Measurements from ENCODE around the gene SLC25A21.

The SLC25A21 gene

GRCh38 chr14:36721877-36722276 lies 450.5 kb downstream of the SLC25A21 start:
- Histone ChIP-seq H3K27ac (ENCODE audit: insufficient read depth, low read length, poor library complexity, severe bottlenecking) (no peak overlapping the region), H3K27me3 (replicated peaks; ENCODE audit: control insufficient read depth, insufficient read depth, low read length, poor library complexity, severe bottlenecking) (no peaks in the 10 kb centered on the region), H3K4me3 (ENCODE audit: insufficient read depth, low read depth, low read length, poor library complexity, severe bottlenecking) (no peak overlapping the region), H3K4me1 (ENCODE audit: control insufficient read depth, insufficient read depth, low read length, poor library complexity, severe bottlenecking) (no peaks in the 10 kb centered on the region), H3K9me3 (ENCODE audit: control insufficient read depth, low read length) (no peaks in the 10 kb centered on the region), H3K36me3 (ENCODE audit: control insufficient read depth, insufficient read depth, low read length) (no peaks in the 10 kb centered on the region)
- no peak for DNase-seq

- Histone ChIP-seq H3K27ac (ENCODE audit: insufficient read depth, low read length, poor library complexity, severe bottlenecking) (no peak overlapping the region), H3K4me3 (ENCODE audit: insufficient read depth, low read depth, low read length, poor library complexity, severe bottlenecking) (no peak overlapping the region), H3K4me1 (ENCODE audit: control insufficient read depth, insufficient read depth, low read length, poor library complexity, severe bottlenecking) (no peaks in the 10 kb centered on the region), H3K27me3 (replicated peaks; ENCODE audit: control insufficient read depth, insufficient read depth, low read length, poor library complexity, severe bottlenecking) (no peaks in the 10 kb centered on the region), H3K9me3 (ENCODE audit: control insufficient read depth, low read length) (no peaks in the 10 kb centered on the region), H3K36me3 (ENCODE audit: control insufficient read depth, insufficient read depth, low read length) (no peaks in the 10 kb centered on the region)
- no peak for DNase-seq
Observed at GRCh38 chr14:36720657-36721056, 451.7 kb downstream of the SLC25A21 start.

- H3K27ac ChIP-seq (ENCODE audit: insufficient read depth, low read length, poor library complexity, severe bottlenecking), result no peak overlapping the region
- H3K9me3 ChIP-seq (ENCODE audit: control insufficient read depth, low read length), result no peaks in the 10 kb centered on the region
- no peaks in the 10 kb centered on the region for H3K4me1 ChIP-seq (ENCODE audit: control insufficient read depth, insufficient read depth, low read length, poor library complexity, severe bottlenecking)
- no peak for DNase-seq
- no peak overlapping the region for H3K4me3 ChIP-seq (ENCODE audit: insufficient read depth, low read depth, low read length, poor library complexity, severe bottlenecking)
- no peaks in the 10 kb centered on the region for H3K27me3 ChIP-seq (replicated peaks; ENCODE audit: control insufficient read depth, insufficient read depth, low read length, poor library complexity, severe bottlenecking)
- no peaks in the 10 kb centered on the region for H3K36me3 ChIP-seq (ENCODE audit: control insufficient read depth, insufficient read depth, low read length)
Observed at GRCh38 chr14:36719823-36720222, 452.6 kb downstream of the SLC25A21 start.

- no peaks in the 10 kb centered on the region for H3K4me1 ChIP-seq (ENCODE audit: control insufficient read depth, insufficient read depth, low read length, poor library complexity, severe bottlenecking)
- no peaks in the 10 kb centered on the region for H3K9me3 ChIP-seq (ENCODE audit: control insufficient read depth, low read length)
- H3K36me3 ChIP-seq (ENCODE audit: control insufficient read depth, insufficient read depth, low read length), result no peaks in the 10 kb centered on the region
- no peak for DNase-seq
- no peak overlapping the region for H3K27ac ChIP-seq (ENCODE audit: insufficient read depth, low read length, poor library complexity, severe bottlenecking)
- no peaks in the 10 kb centered on the region for H3K27me3 ChIP-seq (replicated peaks; ENCODE audit: control insufficient read depth, insufficient read depth, low read length, poor library complexity, severe bottlenecking)
- H3K4me3 ChIP-seq (ENCODE audit: insufficient read depth, low read depth, low read length, poor library complexity, severe bottlenecking), result no peak overlapping the region
Observed at GRCh38 chr14:36718216-36718615, 454.2 kb downstream of the SLC25A21 start.

- no peaks in the 10 kb centered on the region for H3K36me3 ChIP-seq (ENCODE audit: control insufficient read depth, insufficient read depth, low read length)
- no peaks in the 10 kb centered on the region for H3K27me3 ChIP-seq (replicated peaks; ENCODE audit: control insufficient read depth, insufficient read depth, low read length, poor library complexity, severe bottlenecking)
- no peak overlapping the region for H3K27ac ChIP-seq (ENCODE audit: insufficient read depth, low read length, poor library complexity, severe bottlenecking)
- no peak for DNase-seq
- H3K4me1 ChIP-seq (ENCODE audit: control insufficient read depth, insufficient read depth, low read length, poor library complexity, severe bottlenecking), result no peaks in the 10 kb centered on the region
- H3K4me3 ChIP-seq (ENCODE audit: insufficient read depth, low read depth, low read length, poor library complexity, severe bottlenecking), result no peak overlapping the region
- no peaks in the 10 kb centered on the region for H3K9me3 ChIP-seq (ENCODE audit: control insufficient read depth, low read length)
Observed at GRCh38 chr14:36717363-36717762, 455.0 kb downstream of the SLC25A21 start.

- Histone ChIP-seq H3K4me3 (ENCODE audit: insufficient read depth, low read depth, low read length, poor library complexity, severe bottlenecking) (no peak overlapping the region), H3K36me3 (ENCODE audit: control insufficient read depth, insufficient read depth, low read length) (no peaks in the 10 kb centered on the region), H3K9me3 (ENCODE audit: control insufficient read depth, low read length) (no peaks in the 10 kb centered on the region), H3K27me3 (replicated peaks; ENCODE audit: control insufficient read depth, insufficient read depth, low read length, poor library complexity, severe bottlenecking) (no peaks in the 10 kb centered on the region), H3K27ac (ENCODE audit: insufficient read depth, low read length, poor library complexity, severe bottlenecking) (no peak overlapping the region), H3K4me1 (ENCODE audit: control insufficient read depth, insufficient read depth, low read length, poor library complexity, severe bottlenecking) (no peaks in the 10 kb centered on the region)
- no peak for DNase-seq
Observed at GRCh38 chr14:36716614-36717184, 455.7 kb downstream of the SLC25A21 start.

GRCh38 chr14:36713960-36714703 lies 458.3 kb downstream of the SLC25A21 start:
- no peaks in the 10 kb centered on the region for H3K27me3 ChIP-seq (replicated peaks; ENCODE audit: control insufficient read depth, insufficient read depth, low read length, poor library complexity, severe bottlenecking)
- no peaks in the 10 kb centered on the region for H3K9me3 ChIP-seq (ENCODE audit: control insufficient read depth, low read length)
- no peak overlapping the region for H3K4me3 ChIP-seq (ENCODE audit: insufficient read depth, low read depth, low read length, poor library complexity, severe bottlenecking)
- no peaks in the 10 kb centered on the region for H3K4me1 ChIP-seq (ENCODE audit: control insufficient read depth, insufficient read depth, low read length, poor library complexity, severe bottlenecking)
- DNase-seq, result no peak
- H3K36me3 ChIP-seq (ENCODE audit: control insufficient read depth, insufficient read depth, low read length), result no peaks in the 10 kb centered on the region
- H3K27ac ChIP-seq (ENCODE audit: insufficient read depth, low read length, poor library complexity, severe bottlenecking), result no peak overlapping the region

- DNase-seq, result no peak
- Histone ChIP-seq H3K27me3 (replicated peaks; ENCODE audit: control insufficient read depth, insufficient read depth, low read length, poor library complexity, severe bottlenecking) (no peaks in the 10 kb centered on the region), H3K4me3 (ENCODE audit: insufficient read depth, low read depth, low read length, poor library complexity, severe bottlenecking) (no peak overlapping the region), H3K9me3 (ENCODE audit: control insufficient read depth, low read length) (no peaks in the 10 kb centered on the region), H3K4me1 (ENCODE audit: control insufficient read depth, insufficient read depth, low read length, poor library complexity, severe bottlenecking) (no peaks in the 10 kb centered on the region), H3K27ac (ENCODE audit: insufficient read depth, low read length, poor library complexity, severe bottlenecking) (no peak overlapping the region), H3K36me3 (ENCODE audit: control insufficient read depth, insufficient read depth, low read length) (no peaks in the 10 kb centered on the region)
Observed at GRCh38 chr14:36707570-36707969, 464.8 kb downstream of the SLC25A21 start.

- no peaks in the 10 kb centered on the region for H3K9me3 ChIP-seq (ENCODE audit: control insufficient read depth, low read length)
- no peaks in the 10 kb centered on the region for H3K36me3 ChIP-seq (ENCODE audit: control insufficient read depth, insufficient read depth, low read length)
- no peak overlapping the region for H3K4me3 ChIP-seq (ENCODE audit: insufficient read depth, low read depth, low read length, poor library complexity, severe bottlenecking)
- H3K27me3 ChIP-seq (replicated peaks; ENCODE audit: control insufficient read depth, insufficient read depth, low read length, poor library complexity, severe bottlenecking), result no peaks in the 10 kb centered on the region
- DNase-seq, result no peak
- H3K4me1 ChIP-seq (ENCODE audit: control insufficient read depth, insufficient read depth, low read length, poor library complexity, severe bottlenecking), result no peaks in the 10 kb centered on the region
- H3K27ac ChIP-seq (ENCODE audit: insufficient read depth, low read length, poor library complexity, severe bottlenecking), result no peak overlapping the region
Observed at GRCh38 chr14:36702474-36702873, 469.9 kb downstream of the SLC25A21 start.

DNA sequence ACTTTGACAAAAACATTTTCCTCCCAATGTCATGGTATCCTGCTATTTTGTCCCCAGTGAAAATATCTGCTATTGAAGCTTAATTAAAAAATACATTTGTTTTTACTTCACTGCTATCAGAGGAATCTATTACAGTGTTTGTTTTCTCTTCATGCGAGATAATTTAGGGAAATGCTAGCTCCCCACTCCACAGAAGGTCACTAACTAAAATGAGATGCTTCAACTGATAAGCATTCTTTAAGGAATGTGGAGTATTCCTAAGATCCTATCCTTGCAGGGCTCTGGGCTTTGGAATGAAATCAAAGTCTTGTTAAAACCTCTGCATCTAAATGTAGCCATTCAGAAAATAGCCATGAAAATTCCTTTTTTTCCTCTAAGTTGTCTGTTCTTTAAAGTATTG lies 471.3 kb downstream of the SLC25A21 start:
- H3K27ac ChIP-seq (ENCODE audit: insufficient read depth, low read length, poor library complexity, severe bottlenecking), result no peak overlapping the region
- DNase-seq, result no peak

More for the DNA sequence above, 471.3 kb downstream of the SLC25A21 start:
- no peaks in the 10 kb centered on the region for H3K27me3 ChIP-seq (replicated peaks; ENCODE audit: control insufficient read depth, insufficient read depth, low read length, poor library complexity, severe bottlenecking)
- H3K36me3 ChIP-seq (ENCODE audit: control insufficient read depth, insufficient read depth, low read length), result no peaks in the 10 kb centered on the region
- H3K4me3 ChIP-seq (ENCODE audit: insufficient read depth, low read depth, low read length, poor library complexity, severe bottlenecking), result no peak overlapping the region
- no peaks in the 10 kb centered on the region for H3K9me3 ChIP-seq (ENCODE audit: control insufficient read depth, low read length)
- H3K4me1 ChIP-seq (ENCODE audit: control insufficient read depth, insufficient read depth, low read length, poor library complexity, severe bottlenecking), result no peaks in the 10 kb centered on the region

All from effector memory CD4-positive, alpha-beta T cell (primary cell).